GM13977 (cell line): ENCODE data around the gene IGF1R.

Experiments used
- DNase-seq: peaks from one replicate; pipeline ENCODE4 v3.0.0; 2012; ENCODE audit warnings: low spot score
- in situ Hi-C: fragments of 300-500 bp; cut with MboI; formaldehyde crosslinking; loops from one replicate; pipeline ENCODE4 v1.12.0; 2022; ENCODE audit warnings: low sequenced_read_pairs, low pct_unique_long_range_greater_than_20kb, mixed read lengths, inconsistent platforms; ENCODE audit not compliant: unreplicated experiment
- TF ChIP-seq, protein P1 (sequence below): IDR thresholded peaks from 2 replicates; pipeline ENCODE4 v1.5.1; 2012; ENCODE audit warnings: mild to moderate bottlenecking, control low read depth; ENCODE audit not compliant: insufficient read depth; ENCODE audit errors: extremely low read depth, missing control alignments

Gene IGF1R

DNA sequence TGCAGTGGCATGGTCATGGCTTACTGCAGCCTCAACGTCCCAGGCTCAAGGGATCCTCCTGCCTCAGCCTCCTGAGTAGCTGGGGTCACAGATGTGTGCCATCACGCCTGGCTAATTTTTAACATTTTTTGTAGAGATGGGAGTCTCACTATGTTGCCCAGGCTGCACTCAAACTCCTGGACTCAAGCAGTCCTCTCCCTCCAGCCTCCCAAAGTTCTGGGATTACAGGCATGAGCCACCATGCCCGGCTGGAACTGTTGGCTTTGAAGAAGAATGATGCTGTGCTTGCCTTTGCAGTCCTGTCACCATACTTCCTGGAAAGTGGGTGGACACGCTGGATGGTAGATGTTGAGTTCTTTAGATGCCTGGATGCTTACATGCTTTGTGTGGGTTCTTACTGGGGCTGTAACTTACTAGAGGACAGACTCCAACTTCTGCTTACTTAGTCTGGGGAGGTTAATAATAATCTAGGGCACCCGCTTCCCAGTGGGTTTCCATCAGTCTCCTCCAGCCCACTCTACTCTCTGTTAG lies 36.7 kb downstream of the IGF1R start:
- in situ Hi-C loops: no loop called here
- TF ChIP-seq, protein P1, sequence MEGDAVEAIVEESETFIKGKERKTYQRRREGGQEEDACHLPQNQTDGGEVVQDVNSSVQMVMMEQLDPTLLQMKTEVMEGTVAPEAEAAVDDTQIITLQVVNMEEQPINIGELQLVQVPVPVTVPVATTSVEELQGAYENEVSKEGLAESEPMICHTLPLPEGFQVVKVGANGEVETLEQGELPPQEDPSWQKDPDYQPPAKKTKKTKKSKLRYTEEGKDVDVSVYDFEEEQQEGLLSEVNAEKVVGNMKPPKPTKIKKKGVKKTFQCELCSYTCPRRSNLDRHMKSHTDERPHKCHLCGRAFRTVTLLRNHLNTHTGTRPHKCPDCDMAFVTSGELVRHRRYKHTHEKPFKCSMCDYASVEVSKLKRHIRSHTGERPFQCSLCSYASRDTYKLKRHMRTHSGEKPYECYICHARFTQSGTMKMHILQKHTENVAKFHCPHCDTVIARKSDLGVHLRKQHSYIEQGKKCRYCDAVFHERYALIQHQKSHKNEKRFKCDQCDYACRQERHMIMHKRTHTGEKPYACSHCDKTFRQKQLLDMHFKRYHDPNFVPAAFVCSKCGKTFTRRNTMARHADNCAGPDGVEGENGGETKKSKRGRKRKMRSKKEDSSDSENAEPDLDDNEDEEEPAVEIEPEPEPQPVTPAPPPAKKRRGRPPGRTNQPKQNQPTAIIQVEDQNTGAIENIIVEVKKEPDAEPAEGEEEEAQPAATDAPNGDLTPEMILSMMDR: no peak

DNA sequence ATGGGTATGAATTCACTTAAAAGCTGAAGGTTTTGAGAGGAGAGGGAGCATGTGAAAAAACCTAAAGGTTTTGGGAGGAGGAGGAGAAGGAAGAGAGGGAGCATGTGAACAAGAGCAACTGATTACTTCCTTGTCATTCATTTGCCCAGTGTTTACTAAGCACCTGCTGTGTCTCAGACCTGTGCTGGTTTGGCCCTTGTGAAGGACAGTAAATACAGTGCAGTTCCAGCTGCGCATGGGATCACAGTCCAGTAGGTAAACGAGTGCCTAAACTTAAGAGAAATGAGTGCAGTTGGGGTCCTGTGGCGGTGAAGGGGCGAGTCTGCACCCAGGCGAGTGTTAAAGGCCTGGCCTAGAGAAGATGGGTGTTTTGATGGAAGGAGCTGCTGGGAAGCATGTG lies 38.6 kb downstream of the IGF1R start:
- in situ Hi-C loops: no loop called here
- TF ChIP-seq, protein P1: no peak
- DNase-seq: no peak

More for the DNA sequence above, 36.7 kb downstream of the IGF1R start:
- DNase-seq: no peak

DNA sequence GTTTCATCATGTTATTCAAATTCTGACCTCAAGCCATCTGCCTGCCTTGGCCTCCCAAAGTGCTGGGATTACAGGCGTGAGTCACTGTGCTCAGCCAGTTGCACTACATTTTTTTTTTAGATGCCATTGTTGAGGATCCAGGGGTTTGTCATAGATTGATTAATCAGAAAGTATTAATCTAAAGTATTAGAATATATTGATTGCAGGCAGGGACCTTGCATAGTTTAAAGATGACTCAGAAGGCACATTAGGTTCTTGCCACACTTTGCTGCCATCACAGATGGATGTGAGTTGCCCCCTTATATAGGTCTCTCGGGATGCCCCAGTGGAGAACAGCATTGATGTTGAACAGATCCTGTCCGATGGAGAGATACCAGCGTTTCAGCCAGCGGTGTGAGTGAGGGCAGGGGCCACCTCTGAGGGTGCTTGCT lies 41.1 kb downstream of the IGF1R start:
- in situ Hi-C loops: no loop called here
- DNase-seq: no peak
- TF ChIP-seq, protein P1: no peak

DNA sequence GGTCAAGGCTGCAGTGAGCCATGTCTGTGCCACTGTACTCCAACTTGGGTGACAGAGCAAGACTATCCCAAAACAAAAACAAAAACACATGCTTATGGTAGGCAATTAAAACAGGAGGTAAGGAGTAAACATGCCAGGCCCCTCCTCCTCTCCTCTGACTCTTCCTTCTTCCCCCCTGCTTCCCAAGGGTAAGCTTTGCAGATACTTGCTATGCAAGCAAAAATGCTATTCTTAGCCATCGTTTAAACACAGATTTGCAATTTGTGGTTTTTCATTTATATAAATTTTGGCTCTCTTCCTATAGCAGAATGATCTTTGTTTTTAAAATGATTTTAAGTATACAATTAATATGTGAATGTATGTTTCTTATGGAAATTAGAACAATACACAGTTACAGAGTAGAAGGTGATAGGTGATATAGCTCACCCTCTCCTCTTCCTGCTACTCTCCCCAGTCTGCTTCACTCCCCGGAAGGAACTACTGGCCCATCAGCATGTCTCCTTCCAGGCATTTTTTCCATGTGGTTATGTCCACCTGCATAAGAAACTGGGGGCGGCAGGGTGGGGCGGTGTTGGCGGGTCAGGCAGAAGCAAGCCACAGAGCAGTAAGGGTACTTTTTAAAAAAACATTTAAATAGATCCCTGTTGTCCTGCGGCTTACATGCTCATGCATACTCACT lies 42.1 kb downstream of the IGF1R start:
- in situ Hi-C loops: no loop called here
- DNase-seq: no peak
- TF ChIP-seq, protein P1: no peak

DNA sequence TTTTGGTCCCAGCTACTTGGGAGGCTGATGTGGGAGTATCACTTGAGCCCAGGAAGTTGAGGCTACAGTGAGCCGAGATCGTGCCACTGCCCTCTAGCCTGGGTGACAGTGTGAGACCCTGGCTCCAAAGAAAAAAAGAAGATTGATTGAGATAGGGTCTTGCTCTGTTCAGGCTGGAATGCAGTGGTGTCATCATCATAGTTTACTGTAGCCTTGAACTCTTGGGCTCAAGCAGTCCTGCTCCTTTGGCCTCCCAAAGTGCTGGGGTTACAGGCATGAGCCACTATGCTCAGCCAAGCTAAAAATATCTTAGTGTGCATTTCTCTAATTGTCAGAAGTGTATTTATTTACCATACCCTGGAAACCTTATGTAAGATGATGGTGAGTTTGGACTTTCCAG lies 43.9 kb downstream of the IGF1R start:
- TF ChIP-seq, protein P1: no peak
- DNase-seq: no peak

DNA sequence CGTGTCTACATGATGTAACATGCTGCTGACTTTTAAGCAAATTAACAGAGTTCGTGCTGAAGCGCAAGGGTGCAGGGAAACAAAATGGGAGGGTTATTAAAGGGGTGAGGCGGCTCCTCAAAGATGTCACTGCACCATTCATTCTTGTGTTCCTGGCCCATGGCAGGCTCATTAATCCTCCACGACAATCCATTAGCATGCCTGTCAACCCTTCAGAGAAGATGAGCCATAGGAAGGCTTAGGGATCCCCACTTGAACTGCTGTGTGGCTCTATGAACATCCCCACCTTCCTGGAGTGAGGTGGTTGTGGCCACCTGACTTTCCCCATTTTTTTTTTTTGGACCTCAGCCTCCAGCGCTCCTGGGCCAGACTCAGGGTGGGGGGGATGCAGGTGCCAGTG lies 45.8 kb downstream of the IGF1R start:
- TF ChIP-seq, protein P1: no peak
- in situ Hi-C loops: no loop called here
- no peak for DNase-seq

More for the DNA sequence above, 43.9 kb downstream of the IGF1R start:
- in situ Hi-C loops: no loop called here
